ENCODE results near the gene ST8SIA1.

GRCh38 chr12:22310709-22311108 lies 23.8 kb downstream of the ST8SIA1 start:
- TF ChIP-seq EZH2 (IDR thresholded peaks at IDR 0.05; ENCODE audit: borderline replicate concordance, low read length) (no peak), CTCF (conservative IDR thresholded peaks at IDR 0.05 in 1 of 2, IDR thresholded peaks at IDR 0.05 in 1 of 2; ENCODE audit: extremely low read depth in 1 of 2, insufficient read depth in 1 of 2, low read depth in 1 of 2, low read length in 2 of 2) (no peak)
